SU-DHL-6 (cell line): ENCODE measurements around the gene DCHS1.

ENCODE experiments used
- CTCF ChIP-seq: fragments of 200-600 bp; sonication (generic); IDR thresholded peaks from one replicate; pipeline ENCODE4 v1.5.1; 2017; ENCODE audit warnings: antibody characterized with exemption, mild to moderate bottlenecking, low read length, moderate library complexity; ENCODE audit not compliant: insufficient read depth, poor library complexity, severe bottlenecking
- EZH2phosphoT487 ChIP-seq: fragments of 200-600 bp; sonication (generic), shearing (Covaris generic); conservative IDR thresholded peaks from 2 replicates; pipeline ENCODE4 v1.6.1; 2018; ENCODE audit warnings: mild to moderate bottlenecking, antibody characterized with exemption, low read length, moderate library complexity, mixed read lengths

- no peak for TF ChIP-seq CTCF
- TF ChIP-seq EZH2phosphoT487, result no peak
Observed at GRCh38 chr11:6606471-6607189, 49.0 kb downstream of the DCHS1 start.
